ENCODE measurements around the gene MACC1. TPM values are rescaled to one million over a fixed set of nuclear protein-coding genes. Genes with fewer than 3 reads are reported as not detected.

Gene MACC1
- total RNA-seq, 4 donors from 2014 or later, result 15.4 to 18.5 (median 15.8) TPM

GRCh38 chr7:20153567-20153966 lies 63.6 kb downstream of the MACC1 start:
- no peak for DNase-seq (ENCODE audit: low spot score in 2 of 2)
- 95 to 96% methylated on average over 2 of the region's 2 CpGs for WGBS, 2 donors
- TF ChIP-seq CTCF (IDR thresholded peaks at IDR 0.05) (no peak), POLR2A (IDR thresholded peaks at IDR 0.05) (no peak)
- H3K4me3 ChIP-seq (ENCODE audit: low read depth, poor library complexity, severe bottlenecking), result no peak overlapping the region
- intact Hi-C loops (cut with DNase I; ENCODE audit: low total_unique reads), result no loop called here

GRCh38 chr7:20152511-20152910 lies 64.7 kb downstream of the MACC1 start:
- H3K4me3 ChIP-seq (ENCODE audit: low read depth, poor library complexity, severe bottlenecking), result no peak overlapping the region
- intact Hi-C loops (cut with DNase I; ENCODE audit: low total_unique reads), result no loop called here
- TF ChIP-seq CTCF (IDR thresholded peaks at IDR 0.05) (no peak), POLR2A (IDR thresholded peaks at IDR 0.05) (no peak)
- DNase-seq (ENCODE audit: low spot score in 2 of 2), result no peak

GRCh38 chr7:20151708-20152456 lies 65.3 kb downstream of the MACC1 start:
- intact Hi-C loops (cut with DNase I; ENCODE audit: low total_unique reads), result no loop called here
- no peak for TF ChIP-seq POLR2A (IDR thresholded peaks at IDR 0.05)
- TF ChIP-seq CTCF (IDR thresholded peaks at IDR 0.05), result no peak
- WGBS, 2 donors, result 51 to 58% methylated on average over 4 of the region's 4 CpGs
- DNase-seq (ENCODE audit: low spot score in 2 of 2), result no peak
- H3K4me3 ChIP-seq (ENCODE audit: low read depth, poor library complexity, severe bottlenecking), result no peak overlapping the region

GRCh38 chr7:20146451-20146850 lies 70.7 kb downstream of the MACC1 start:
- intact Hi-C loops (cut with DNase I; ENCODE audit: low total_unique reads), result no loop called here
- TF ChIP-seq CTCF (IDR thresholded peaks at IDR 0.05) (no peak), POLR2A (IDR thresholded peaks at IDR 0.05) (no peak)
- DNase-seq (ENCODE audit: low spot score in 2 of 2), result no peak
- 54% methylated on average over 3 of the region's 3 CpGs for WGBS, 2 donors
- H3K4me3 ChIP-seq (ENCODE audit: low read depth, poor library complexity, severe bottlenecking), result no peak overlapping the region

GRCh38 chr7:20144801-20145200 lies 72.4 kb downstream of the MACC1 start:
- intact Hi-C loops (cut with DNase I; ENCODE audit: low total_unique reads), result no loop called here
- no peak for DNase-seq (ENCODE audit: low spot score in 2 of 2)
- no peak overlapping the region for H3K4me3 ChIP-seq (ENCODE audit: low read depth, poor library complexity, severe bottlenecking)
- 68 to 85% methylated on average over 3 of the region's 3 CpGs for WGBS, 2 donors
- TF ChIP-seq POLR2A (IDR thresholded peaks at IDR 0.05) (no peak), CTCF (IDR thresholded peaks at IDR 0.05) (no peak)

- intact Hi-C loops (cut with DNase I; ENCODE audit: low total_unique reads), result no loop called here
Observed at GRCh38 chr7:20141666-20142065, 75.5 kb downstream of the MACC1 start.

More at GRCh38 chr7:20141666-20142065, 75.5 kb downstream of the MACC1 start:
- H3K4me3 ChIP-seq (ENCODE audit: low read depth, poor library complexity, severe bottlenecking), result no peak overlapping the region
- 75 to 83% methylated on average over 4 of the region's 4 CpGs for WGBS, 2 donors
- TF ChIP-seq POLR2A (IDR thresholded peaks at IDR 0.05) (no peak), CTCF (IDR thresholded peaks at IDR 0.05) (no peak)
- no peak for DNase-seq (ENCODE audit: low spot score in 2 of 2)
